K562 (cell line): ENCODE measurements around the gene GIT2. TPM values are rescaled to one million over a fixed set of nuclear protein-coding genes. Genes with fewer than 3 reads are reported as not detected.

Source experiments
- BMI1 ChIP-seq: fragments of 150-350 bp; IDR thresholded peaks from 2 replicates; pipeline ENCODE4 v1.6.1; 2014; ENCODE audit warnings: low read length
- CBX3 ChIP-seq, 2 experiments: IDR thresholded peaks; 1 replicate in 1 of 2; 2 replicates in 1 of 2; pipeline ENCODE4 v1.6.1; 2012; ENCODE audit warnings: inconsistent platforms in 2 of 2, low read length in 2 of 2, borderline replicate concordance in 1 of 2, control low read depth in 1 of 2
- E2F3 ChIP-seq: fragments of 250-450 bp; sonication (Bioruptor Pico); IDR thresholded peaks from 2 replicates; pipeline ENCODE4 v1.4.0; 2020; ENCODE audit warnings: mild to moderate bottlenecking
- ETS1 ChIP-seq: conservative IDR thresholded peaks from 2 replicates; pipeline ENCODE4 v1.6.1; 2011; ENCODE audit warnings: low read depth, mild to moderate bottlenecking, low read length; ENCODE audit not compliant: control insufficient read depth
- EWSR1 ChIP-seq: fragments of 450-650 bp; IDR thresholded peaks from 2 replicates; pipeline ENCODE4 v1.6.1; 2018; ENCODE audit warnings: borderline replicate concordance, mild to moderate bottlenecking, low read depth, moderate library complexity; ENCODE audit not compliant: partially characterized antibody
- FOXA3 ChIP-seq, 2 experiments: fragments of 450-650 bp in 1 of 2; sonication (generic) in 1 of 2; formaldehyde crosslinking; IDR thresholded peaks in 1 of 2; conservative IDR thresholded peaks in 1 of 2; 2 replicates each; pipeline versions ENCODE4 v1.4.0 to v1.8.0; 2020 to 2022; ENCODE audit warnings: mild to moderate bottlenecking in 2 of 2, missing genetic modification reagents in 1 of 2
- ILF3 ChIP-seq: fragments of 450-650 bp; IDR thresholded peaks from 2 replicates; pipeline ENCODE4 v1.6.1; 2018; ENCODE audit warnings: antibody characterized with exemption, mild to moderate bottlenecking, moderate library complexity, borderline replicate concordance
- NCOA1 ChIP-seq: fragments of 450-650 bp; IDR thresholded peaks from 2 replicates; pipeline ENCODE4 v1.6.1; 2016; ENCODE audit warnings: low read depth
- NFIX ChIP-seq: fragments of 250-450 bp; sonication (Bioruptor Pico); IDR thresholded peaks from 2 replicates; pipeline ENCODE4 v1.4.0; 2020; ENCODE audit warnings: low read depth, mild to moderate bottlenecking, moderate library complexity
- NR2F6 ChIP-seq: fragments of 450-650 bp; formaldehyde crosslinking; IDR thresholded peaks from 2 replicates; pipeline ENCODE4 v1.4.0; 2020; ENCODE audit warnings: mild to moderate bottlenecking
- PHB ChIP-seq: fragments of 250-450 bp; sonication (Bioruptor Pico); IDR thresholded peaks from 2 replicates; pipeline ENCODE4 v1.5.0; 2021
- RFX5 ChIP-seq: IDR thresholded peaks from 2 replicates; pipeline ENCODE4 v1.6.1; 2011; ENCODE audit warnings: low read depth, mild to moderate bottlenecking, improper control_type of control experiment, low read length
- THAP7 ChIP-seq: fragments of 250-450 bp; sonication (Bioruptor Pico); IDR thresholded peaks from 2 replicates; pipeline ENCODE4 v1.5.0; 2021
- ZBTB7A ChIP-seq: IDR thresholded peaks from 2 replicates; pipeline ENCODE4 v1.6.1; 2011; ENCODE audit warnings: low read depth, mild to moderate bottlenecking, low read length, moderate library complexity, borderline replicate concordance; ENCODE audit not compliant: control insufficient read depth
- ZNF212 ChIP-seq: fragments of 450-650 bp; formaldehyde crosslinking; IDR thresholded peaks from 2 replicates; pipeline ENCODE4 v1.4.0; 2020; ENCODE audit warnings: mild to moderate bottlenecking
- ZNF316 ChIP-seq: fragments of 450-650 bp; IDR thresholded peaks from 2 replicates; pipeline ENCODE4 v1.6.1; 2016
- ZNF41 ChIP-seq: fragments of 250-450 bp; sonication (Bioruptor Pico); conservative IDR thresholded peaks from 2 replicates; pipeline ENCODE4 v1.4.0; 2020; ENCODE audit warnings: mild to moderate bottlenecking
- polyA plus RNA-seq, 8 experiments: library from polyadenylated mRNA; depleted of rRNA in 4 of 8; stranded (reverse) in 5 of 8; unstranded in 3 of 8; fragments of >200 nt; fragmentation: Nextera tagmentation in 2 of 8; fragmentation: Illumina TruSeq in 1 of 8; extraction: Ambion mirVana in 2 of 8; extraction: Trizol in 1 of 8; gene quantifications; 2 replicates each; pipeline versions ENCODE4 v1.2.1 to v1.2.3, GENCODE V29; 2011 to 2014; ENCODE audit warnings: inconsistent platforms in 1 of 8, missing spikeins in 1 of 8
- total RNA-seq, 7 experiments: library from RNA; depleted of rRNA in 6 of 7; stranded (reverse); fragments of >200 nt in 6 of 7; fragmentation: Illumina TruSeq in 2 of 7; extraction: Trizol in 2 of 7; gene quantifications; 2 replicates each; pipeline versions ENCODE4 v1.2.1 to v1.2.3, GENCODE V29; 2011 to 2021; ENCODE audit warnings: low replicate concordance in 1 of 7
- TF ChIP-seq, protein P1 (sequence below): fragments of 450-650 bp; IDR thresholded peaks from 2 replicates; pipeline ENCODE4 v1.6.1; 2016; ENCODE audit warnings: missing biosample characterization, missing genetic modification characterization
- TF ChIP-seq, protein P2 (sequence below): fragments of 250-450 bp; sonication (Bioruptor Pico); IDR thresholded peaks from 2 replicates; pipeline ENCODE4 v1.4.0; 2020; ENCODE audit warnings: mild to moderate bottlenecking, moderate library complexity
- TF ChIP-seq, protein P3 (sequence below): fragments of 250-450 bp; sonication (Bioruptor Pico); IDR thresholded peaks from 2 replicates; pipeline ENCODE4 v1.4.0; 2020; ENCODE audit warnings: borderline replicate concordance

The GIT2 gene
- total and polyA plus RNA-seq, 9 of the 15 experiments (the other 6 are each of a cell fraction or from before 2014, with no cell fraction given) = 4.0 to 30.4 (median 23.5) TPM

DNA sequence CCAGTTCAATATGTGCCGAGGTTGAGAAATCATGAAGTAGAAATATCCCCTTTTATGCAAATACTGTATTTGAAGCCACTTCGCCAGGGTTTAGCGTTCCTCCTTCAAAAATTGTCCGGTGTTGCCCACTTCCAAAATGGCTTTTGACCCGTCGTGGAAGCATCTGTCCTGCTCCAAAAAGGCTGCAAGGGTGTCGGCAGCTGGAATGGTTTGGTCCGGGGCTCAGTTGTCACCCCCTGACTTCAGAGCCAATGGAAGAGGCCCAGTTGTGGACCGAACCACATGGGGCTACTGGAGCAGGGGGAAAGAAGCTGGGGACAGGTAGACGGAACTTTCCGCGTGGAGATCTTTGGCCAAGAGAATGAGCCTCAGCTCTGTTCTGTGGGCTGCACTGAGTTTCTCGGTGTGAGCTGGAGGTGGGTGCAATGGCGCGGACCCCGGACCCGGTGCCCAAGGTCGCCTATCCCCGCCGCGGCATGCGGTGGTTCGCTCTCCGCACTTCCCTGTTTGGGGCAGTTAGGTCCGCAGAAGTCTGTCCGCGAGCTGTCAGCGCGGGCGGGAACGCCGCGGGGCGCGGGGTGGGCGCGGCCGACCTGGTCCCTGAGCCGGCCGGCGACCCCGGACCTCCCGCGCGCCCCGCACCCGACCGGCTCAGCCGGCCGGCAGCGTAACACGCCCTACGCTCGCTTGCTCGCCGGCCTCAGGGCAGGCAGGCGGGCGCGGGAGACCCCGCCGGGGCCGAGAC is 2.9 kb upstream of the GIT2 start, which contains the start of gene ANKRD13A (continued):
- TF ChIP-seq ZNF316 = no peak
- TF ChIP-seq THAP7 = peak; percentile 66; the same call in 1 of the 2 replicates
- no peak for TF ChIP-seq ZNF212 (CRISPR knock-in tag)
- no peak for TF ChIP-seq RFX5
- no peak for TF ChIP-seq NCOA1
- TF ChIP-seq, protein P1, sequence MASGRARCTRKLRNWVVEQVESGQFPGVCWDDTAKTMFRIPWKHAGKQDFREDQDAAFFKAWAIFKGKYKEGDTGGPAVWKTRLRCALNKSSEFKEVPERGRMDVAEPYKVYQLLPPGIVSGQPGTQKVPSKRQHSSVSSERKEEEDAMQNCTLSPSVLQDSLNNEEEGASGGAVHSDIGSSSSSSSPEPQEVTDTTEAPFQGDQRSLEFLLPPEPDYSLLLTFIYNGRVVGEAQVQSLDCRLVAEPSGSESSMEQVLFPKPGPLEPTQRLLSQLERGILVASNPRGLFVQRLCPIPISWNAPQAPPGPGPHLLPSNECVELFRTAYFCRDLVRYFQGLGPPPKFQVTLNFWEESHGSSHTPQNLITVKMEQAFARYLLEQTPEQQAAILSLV = no peak
- TF ChIP-seq, protein P2, sequence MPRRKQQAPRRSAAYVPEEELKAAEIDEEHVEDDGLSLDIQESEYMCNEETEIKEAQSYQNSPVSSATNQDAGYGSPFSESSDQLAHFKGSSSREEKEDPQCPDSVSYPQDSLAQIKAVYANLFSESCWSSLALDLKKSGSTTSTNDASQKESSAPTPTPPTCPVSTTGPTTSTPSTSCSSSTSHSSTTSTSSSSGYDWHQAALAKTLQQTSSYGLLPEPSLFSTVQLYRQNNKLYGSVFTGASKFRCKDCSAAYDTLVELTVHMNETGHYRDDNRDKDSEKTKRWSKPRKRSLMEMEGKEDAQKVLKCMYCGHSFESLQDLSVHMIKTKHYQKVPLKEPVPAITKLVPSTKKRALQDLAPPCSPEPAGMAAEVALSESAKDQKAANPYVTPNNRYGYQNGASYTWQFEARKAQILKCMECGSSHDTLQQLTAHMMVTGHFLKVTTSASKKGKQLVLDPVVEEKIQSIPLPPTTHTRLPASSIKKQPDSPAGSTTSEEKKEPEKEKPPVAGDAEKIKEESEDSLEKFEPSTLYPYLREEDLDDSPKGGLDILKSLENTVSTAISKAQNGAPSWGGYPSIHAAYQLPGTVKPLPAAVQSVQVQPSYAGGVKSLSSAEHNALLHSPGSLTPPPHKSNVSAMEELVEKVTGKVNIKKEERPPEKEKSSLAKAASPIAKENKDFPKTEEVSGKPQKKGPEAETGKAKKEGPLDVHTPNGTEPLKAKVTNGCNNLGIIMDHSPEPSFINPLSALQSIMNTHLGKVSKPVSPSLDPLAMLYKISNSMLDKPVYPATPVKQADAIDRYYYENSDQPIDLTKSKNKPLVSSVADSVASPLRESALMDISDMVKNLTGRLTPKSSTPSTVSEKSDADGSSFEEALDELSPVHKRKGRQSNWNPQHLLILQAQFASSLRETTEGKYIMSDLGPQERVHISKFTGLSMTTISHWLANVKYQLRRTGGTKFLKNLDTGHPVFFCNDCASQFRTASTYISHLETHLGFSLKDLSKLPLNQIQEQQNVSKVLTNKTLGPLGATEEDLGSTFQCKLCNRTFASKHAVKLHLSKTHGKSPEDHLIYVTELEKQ (CRISPR knock-in tag) = no peak
- TF ChIP-seq FOXA3 (CRISPR knock-in tag; conservative IDR thresholded peaks at IDR 0.05 in 1 of 2, IDR thresholded peaks at IDR 0.05 in 1 of 2) = no peak
- peak; percentile 68 for TF ChIP-seq ETS1
- no peak for TF ChIP-seq PHB (CRISPR knock-in tag)
- TF ChIP-seq BMI1 = no peak
- TF ChIP-seq E2F3 (CRISPR knock-in tag) = peak; percentile 79
- TF ChIP-seq NFIX (CRISPR knock-in tag) = no peak
- no peak; the same call in 1 of the 2 replicates for TF ChIP-seq ZNF41 (CRISPR knock-in tag)
- TF ChIP-seq EWSR1 = no peak
- no peak for TF ChIP-seq ILF3
- TF ChIP-seq, protein P3, sequence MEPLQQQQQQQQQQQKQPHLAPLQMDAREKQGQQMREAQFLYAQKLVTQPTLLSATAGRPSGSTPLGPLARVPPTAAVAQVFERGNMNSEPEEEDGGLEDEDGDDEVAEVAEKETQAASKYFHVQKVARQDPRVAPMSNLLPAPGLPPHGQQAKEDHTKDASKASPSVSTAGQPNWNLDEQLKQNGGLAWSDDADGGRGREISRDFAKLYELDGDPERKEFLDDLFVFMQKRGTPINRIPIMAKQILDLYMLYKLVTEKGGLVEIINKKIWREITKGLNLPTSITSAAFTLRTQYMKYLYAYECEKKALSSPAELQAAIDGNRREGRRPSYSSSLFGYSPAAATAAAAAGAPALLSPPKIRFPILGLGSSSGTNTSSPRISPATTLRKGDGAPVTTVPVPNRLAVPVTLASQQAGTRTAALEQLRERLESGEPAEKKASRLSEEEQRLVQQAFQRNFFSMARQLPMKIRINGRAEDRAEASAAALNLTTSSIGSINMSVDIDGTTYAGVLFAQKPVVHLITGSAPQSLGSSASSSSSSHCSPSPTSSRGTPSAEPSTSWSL (CRISPR knock-in tag) = no peak
- TF ChIP-seq CBX3 (IDR thresholded peaks at IDR 0.05; ENCODE audit: borderline replicate concordance in 1 of 2, low read length in 2 of 2) = peak in 1 of 2 experiments; percentile 93; a peak in 2 of 3 replicates
- peak; percentile 93; the same call in 1 of the 2 replicates for TF ChIP-seq ZBTB7A
- no peak for TF ChIP-seq NR2F6 (CRISPR knock-in tag)
